Measurements from ENCODE around the gene TULP4.

GRCh38 chr6:158313989-158314388 lies 1.7 kb downstream of the TULP4 start:
- TF ChIP-seq EP300 (IDR thresholded peaks at IDR 0.05; ENCODE audit: borderline replicate concordance) (no peak), USF1 (IDR thresholded peaks at IDR 0.05) (no peak), CEBPB (IDR thresholded peaks at IDR 0.05) (no peak), ZBTB7A (IDR thresholded peaks at IDR 0.05; ENCODE audit: low read depth) (no peak), RAD21 (IDR thresholded peaks at IDR 0.05; ENCODE audit: low read depth) (no peak), TAF1 (IDR thresholded peaks at IDR 0.05; ENCODE audit: low read depth) (no peak), CREB1 (IDR thresholded peaks at IDR 0.05; ENCODE audit: low read depth) (no peak), REST (IDR thresholded peaks at IDR 0.05; ENCODE audit: low read depth) (no peak), EGR1 (IDR thresholded peaks at IDR 0.05) (no peak), TCF12 (IDR thresholded peaks at IDR 0.05; ENCODE audit: low read depth) (no peak), NFIC (IDR thresholded peaks at IDR 0.05) (no peak)
- TF ChIP-seq, protein P1, sequence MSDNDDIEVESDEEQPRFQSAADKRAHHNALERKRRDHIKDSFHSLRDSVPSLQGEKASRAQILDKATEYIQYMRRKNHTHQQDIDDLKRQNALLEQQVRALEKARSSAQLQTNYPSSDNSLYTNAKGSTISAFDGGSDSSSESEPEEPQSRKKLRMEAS (IDR thresholded peaks at IDR 0.05), result no peak
